Activated CD4-positive, alpha-beta T cell treated with anti-CD3 and anti-CD28 coated beads, Interleukin-2, Interleukin-4, amounts not matched to agents 100 ng/mL and 50 ng/mL, durations not matched to agents 16 hours and 8 hours (primary cell): ENCODE results near the gene FEV.

Experiments
- DNase-seq: peaks from one replicate; pipeline ENCODE4 v3.0.0-alpha.2; 2020; ENCODE audit warnings: low spot score

FEV gene

GRCh38 chr2:218985021-218985324 lies at the start of gene FEV:
Gene FEV (minus strand): TSS chr2:218985184. CDS start chr2:218985075, 109 bp downstream.
- no peak for DNase-seq

GRCh38 chr2:219032051-219032745 lies 47.2 kb upstream of the FEV start:
- DNase-seq: no peak

- DNase-seq: no peak
Observed at GRCh38 chr2:219031005-219031738, 46.2 kb upstream of the FEV start.

GRCh38 chr2:219030177-219030940 lies 45.4 kb upstream of the FEV start:
- DNase-seq: no peak

- DNase-seq: peak; percentile 74
Observed at GRCh38 chr2:219029829-219030165, 44.8 kb upstream of the FEV start.

GRCh38 chr2:219028996-219029828 lies 44.2 kb upstream of the FEV start:
- no peak for DNase-seq

GRCh38 chr2:219028141-219028540 lies 43.2 kb upstream of the FEV start:
- no peak for DNase-seq

GRCh38 chr2:219027511-219028055 lies 42.6 kb upstream of the FEV start:
- DNase-seq: no peak

- DNase-seq: no peak
Observed at GRCh38 chr2:219026946-219027345, 42.0 kb upstream of the FEV start.

- no peak for DNase-seq
Observed at GRCh38 chr2:219025637-219026585, 40.9 kb upstream of the FEV start.

- no peak for DNase-seq
Observed at GRCh38 chr2:219024059-219024458, 39.1 kb upstream of the FEV start.

GRCh38 chr2:219023045-219023605 lies 38.1 kb upstream of the FEV start:
- no peak for DNase-seq

GRCh38 chr2:219022616-219023015 lies 37.6 kb upstream of the FEV start:
- DNase-seq: no peak

GRCh38 chr2:219022041-219022440 lies 37.1 kb upstream of the FEV start:
- no peak for DNase-seq

GRCh38 chr2:219021591-219021990 lies 36.6 kb upstream of the FEV start:
- DNase-seq: no peak

GRCh38 chr2:219020604-219021365 lies 35.8 kb upstream of the FEV start:
- no peak for DNase-seq

GRCh38 chr2:219019436-219019835 lies 34.5 kb upstream of the FEV start:
- DNase-seq: no peak

GRCh38 chr2:219018726-219019125 lies 33.7 kb upstream of the FEV start:
- DNase-seq: no peak

- DNase-seq: no peak
Observed at GRCh38 chr2:219018286-219018685, 33.3 kb upstream of the FEV start.
